ENCODE measurements around the gene NUBPL.
"Not testable (repeated sequence)": the region's sequence is repeated elsewhere in the genome, so short reads cannot be mapped to it uniquely, and the experiment has no call there.

The NUBPL gene

DNA sequence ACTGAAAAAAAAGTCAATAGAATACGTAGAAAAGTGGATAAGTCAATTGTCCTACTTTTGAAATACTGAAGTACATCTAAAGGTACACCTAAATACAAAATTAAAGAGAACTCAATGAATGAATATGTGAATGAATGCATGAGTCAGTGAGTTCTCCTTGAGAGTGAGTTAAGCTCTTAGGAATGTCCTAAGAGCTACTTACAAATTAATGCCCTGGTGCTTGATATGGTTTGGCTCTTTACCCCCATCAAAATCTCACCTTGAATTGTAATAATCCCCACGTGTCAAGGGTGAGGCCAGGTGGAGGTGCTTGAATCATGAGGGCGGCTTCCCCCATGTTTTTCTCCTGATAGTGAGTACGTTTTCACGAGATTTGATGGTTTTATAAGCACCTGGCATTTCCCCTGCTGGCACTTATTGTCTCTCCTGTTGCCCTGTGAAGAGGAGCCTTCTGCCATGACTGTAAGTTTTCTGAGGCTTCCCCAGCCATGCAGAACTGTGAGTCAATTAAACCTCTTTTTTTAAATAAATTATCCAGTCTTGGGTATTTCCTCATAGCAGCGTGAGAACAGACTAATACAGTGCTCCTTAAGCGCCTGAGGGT, 323.7 kb downstream of the NUBPL start:
- no peak for DNase-seq (ENCODE audit: low read depth)
- H3K4me3 ChIP-seq (ENCODE audit: low read length), result no peak overlapping the region
- TF ChIP-seq, protein P1, sequence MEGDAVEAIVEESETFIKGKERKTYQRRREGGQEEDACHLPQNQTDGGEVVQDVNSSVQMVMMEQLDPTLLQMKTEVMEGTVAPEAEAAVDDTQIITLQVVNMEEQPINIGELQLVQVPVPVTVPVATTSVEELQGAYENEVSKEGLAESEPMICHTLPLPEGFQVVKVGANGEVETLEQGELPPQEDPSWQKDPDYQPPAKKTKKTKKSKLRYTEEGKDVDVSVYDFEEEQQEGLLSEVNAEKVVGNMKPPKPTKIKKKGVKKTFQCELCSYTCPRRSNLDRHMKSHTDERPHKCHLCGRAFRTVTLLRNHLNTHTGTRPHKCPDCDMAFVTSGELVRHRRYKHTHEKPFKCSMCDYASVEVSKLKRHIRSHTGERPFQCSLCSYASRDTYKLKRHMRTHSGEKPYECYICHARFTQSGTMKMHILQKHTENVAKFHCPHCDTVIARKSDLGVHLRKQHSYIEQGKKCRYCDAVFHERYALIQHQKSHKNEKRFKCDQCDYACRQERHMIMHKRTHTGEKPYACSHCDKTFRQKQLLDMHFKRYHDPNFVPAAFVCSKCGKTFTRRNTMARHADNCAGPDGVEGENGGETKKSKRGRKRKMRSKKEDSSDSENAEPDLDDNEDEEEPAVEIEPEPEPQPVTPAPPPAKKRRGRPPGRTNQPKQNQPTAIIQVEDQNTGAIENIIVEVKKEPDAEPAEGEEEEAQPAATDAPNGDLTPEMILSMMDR (conservative IDR thresholded peaks at IDR 0.05; ENCODE audit: low read length), result no peak

- DNase-seq (ENCODE audit: low read depth), result no peak
- TF ChIP-seq, protein P1 (conservative IDR thresholded peaks at IDR 0.05; ENCODE audit: low read length), result no peak
- no peak overlapping the region for H3K4me3 ChIP-seq (ENCODE audit: low read length)
Measured at GRCh38 chr14:31886156-31886835, 325.1 kb downstream of the NUBPL start.

DNA sequence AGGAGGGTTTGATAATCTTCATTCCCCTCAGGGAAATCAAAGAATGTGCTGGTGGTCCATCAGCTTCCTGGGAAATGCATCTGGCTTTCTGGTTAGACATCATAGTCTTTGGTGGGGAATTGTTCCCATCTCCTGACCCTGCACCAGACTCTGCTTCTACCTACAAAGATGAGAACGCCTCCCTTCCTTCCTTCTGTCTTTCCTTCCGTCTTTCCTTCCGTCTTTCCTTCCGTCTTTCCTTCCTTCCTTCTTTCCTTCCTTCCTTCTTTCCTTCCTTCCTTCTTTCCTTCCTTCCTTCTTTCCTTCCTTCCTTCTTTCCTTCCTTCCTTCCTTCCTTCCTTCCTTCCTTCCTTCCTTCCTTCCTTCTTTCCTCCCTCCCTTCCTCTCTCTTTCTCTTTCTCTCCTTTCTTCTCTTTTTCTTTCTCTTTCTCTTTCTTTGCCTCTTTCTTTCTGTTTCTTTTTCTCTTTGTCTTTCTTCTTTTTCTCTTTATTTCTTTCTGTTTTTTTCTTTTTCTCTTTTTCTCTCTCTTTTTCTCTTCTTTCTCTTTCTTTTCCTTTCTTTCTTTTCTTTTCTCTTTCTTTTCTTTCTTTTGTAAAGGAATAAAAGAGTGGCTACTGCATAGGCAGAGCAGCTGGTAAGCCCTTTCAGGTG, 326.9 kb downstream of the NUBPL start:
- H3K4me3 ChIP-seq (ENCODE audit: low read length), result no peak overlapping the region
- no peak for DNase-seq (ENCODE audit: low read depth)
- TF ChIP-seq, protein P1 (conservative IDR thresholded peaks at IDR 0.05; ENCODE audit: low read length), result no peak

DNA sequence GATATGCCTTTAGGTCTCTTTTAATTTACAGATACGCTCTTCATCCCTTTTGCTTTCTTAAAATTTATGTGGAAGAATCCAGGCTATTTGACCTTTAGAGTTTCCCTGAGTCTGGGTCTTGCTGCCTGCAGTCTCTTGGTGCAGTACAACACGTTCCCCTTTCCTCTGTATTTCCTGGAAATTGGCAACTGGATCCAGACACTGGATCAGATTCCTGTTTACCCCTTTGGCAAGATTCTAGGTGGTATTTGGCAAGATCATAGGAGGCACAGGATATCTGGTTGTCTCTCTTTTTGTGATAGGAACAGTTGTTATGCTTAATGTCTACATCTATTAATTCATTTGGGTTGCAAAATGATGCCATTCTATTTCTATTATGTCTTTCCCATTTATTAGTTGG, 328.1 kb downstream of the NUBPL start:
- TF ChIP-seq, protein P1 (conservative IDR thresholded peaks at IDR 0.05; ENCODE audit: low read length), result no peak
- DNase-seq (ENCODE audit: low read depth), result no peak

GRCh38 chr14:31890202-31890601, 329.0 kb downstream of the NUBPL start:
- H3K4me3 ChIP-seq (ENCODE audit: low read length); DNase-seq (ENCODE audit: low read depth): not testable (repeated sequence)

More for the DNA sequence above, 328.1 kb downstream of the NUBPL start:
- no peak overlapping the region for H3K4me3 ChIP-seq (ENCODE audit: low read length)

DNA sequence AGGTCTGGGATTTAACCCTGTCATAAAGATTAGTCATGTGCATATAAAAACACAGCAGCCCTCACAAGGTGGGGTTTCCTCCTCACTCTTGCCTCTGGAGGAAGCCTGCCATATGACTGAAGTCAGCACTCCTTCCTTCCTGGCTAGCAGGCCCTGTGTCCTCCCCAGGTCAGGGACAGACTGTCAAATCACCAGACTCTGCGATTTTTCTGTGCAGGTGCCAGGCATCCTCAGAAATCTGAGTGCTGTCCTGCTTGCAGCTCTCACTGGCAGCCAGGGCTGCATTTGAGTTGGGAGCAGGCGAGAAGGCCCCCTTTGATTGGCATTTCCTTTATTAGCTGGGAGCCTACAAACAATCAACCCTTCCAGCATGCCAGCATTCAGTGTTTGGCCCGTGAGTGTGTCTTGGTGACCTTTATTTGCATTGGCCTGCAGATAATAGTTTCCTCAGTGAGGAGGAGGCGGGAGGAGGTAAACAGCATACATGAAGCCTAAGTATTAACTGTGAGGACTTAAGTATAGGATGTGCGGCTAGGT, 332.1 kb downstream of the NUBPL start:
- DNase-seq (ENCODE audit: low read depth), result no peak

GRCh38 chr14:31894351-31894750, 333.1 kb downstream of the NUBPL start:
- H3K4me3 ChIP-seq (ENCODE audit: low read length), result no peak overlapping the region
- no peak for DNase-seq (ENCODE audit: low read depth)
- TF ChIP-seq, protein P1 (conservative IDR thresholded peaks at IDR 0.05; ENCODE audit: low read length), result no peak

More for the DNA sequence above, 332.1 kb downstream of the NUBPL start:
- no peak overlapping the region for H3K4me3 ChIP-seq (ENCODE audit: low read length)
- TF ChIP-seq, protein P1 (conservative IDR thresholded peaks at IDR 0.05; ENCODE audit: low read length), result no peak

All from AG10803 (cell line).